Measurements from ENCODE around the gene TSPAN9.

TSPAN9 gene

GRCh38 chr12:3281588-3282383 lies 204.6 kb downstream of the TSPAN9 start:
- DNase-seq = no peak

GRCh38 chr12:3282384-3282670 lies 205.1 kb downstream of the TSPAN9 start:
- DNase-seq = no peak

- DNase-seq = no peak
Measured at GRCh38 chr12:3283137-3283680, 206.0 kb downstream of the TSPAN9 start.

GRCh38 chr12:3284405-3284804 lies 207.2 kb downstream of the TSPAN9 start:
- DNase-seq = no peak

GRCh38 chr12:3285570-3285969 lies 208.4 kb downstream of the TSPAN9 start:
- DNase-seq = no peak

DNA sequence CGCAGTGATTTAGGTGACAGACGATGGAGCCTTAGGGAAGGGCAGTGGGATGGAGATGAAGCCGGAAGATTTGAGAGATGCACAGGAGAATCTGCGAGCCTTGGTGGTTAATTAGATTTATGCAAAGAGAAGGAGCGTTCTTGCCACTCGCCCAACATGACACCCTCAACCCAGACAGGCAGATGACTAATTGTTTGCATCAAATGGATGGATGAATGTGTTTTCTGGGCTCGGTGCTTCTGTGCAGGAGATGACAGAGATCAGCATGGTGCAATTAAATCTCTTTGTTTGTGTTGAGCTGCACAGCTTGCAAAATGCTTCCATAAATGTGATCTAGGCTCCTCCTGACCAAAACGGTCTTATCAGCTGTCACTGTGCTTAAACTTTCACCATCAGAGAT lies 211.5 kb downstream of the TSPAN9 start:
- DNase-seq = no peak

GRCh38 chr12:3289702-3290101 lies 212.5 kb downstream of the TSPAN9 start:
- no peak for DNase-seq

GRCh38 chr12:3291939-3292338 lies 214.8 kb downstream of the TSPAN9 start:
- DNase-seq = no peak

- no peak for DNase-seq
Measured at GRCh38 chr12:3292677-3293412, 215.7 kb downstream of the TSPAN9 start.

DNA sequence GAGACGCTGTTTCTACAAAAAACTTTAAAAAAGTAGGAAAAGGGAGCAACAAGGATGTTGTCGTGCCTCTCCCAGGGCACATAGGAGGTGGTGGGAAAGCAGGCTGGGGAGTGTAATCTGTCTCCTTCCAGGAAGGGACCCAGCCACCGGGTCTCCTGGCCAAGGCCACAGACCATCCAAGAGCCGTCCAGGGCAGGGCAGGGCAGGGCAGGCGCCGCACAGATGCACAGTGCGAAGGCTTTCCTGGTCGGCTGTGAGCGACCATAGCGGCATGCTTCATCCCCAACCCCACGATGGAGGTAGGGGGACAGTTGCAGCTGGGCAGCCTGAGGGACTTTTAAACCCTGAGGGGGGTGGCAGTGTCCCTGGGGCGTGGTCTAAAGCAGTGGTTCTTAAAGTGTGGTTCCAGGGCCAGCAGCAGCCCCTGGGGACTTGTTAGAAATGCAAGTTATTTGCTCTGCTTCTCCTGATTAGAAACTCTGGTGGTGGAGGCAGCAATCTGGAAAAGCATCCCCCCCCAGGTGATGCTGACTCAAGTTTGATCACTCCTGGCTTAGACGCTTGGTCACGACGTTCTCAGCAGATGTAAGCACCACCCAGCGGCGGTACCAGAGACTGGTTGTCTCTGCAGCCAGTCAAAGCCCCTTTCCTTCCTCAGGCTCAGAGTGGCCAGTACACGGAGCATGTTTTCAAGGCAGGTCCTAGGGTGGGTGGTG lies 216.4 kb downstream of the TSPAN9 start:
- DNase-seq = no peak

GRCh38 chr12:3294481-3294911 lies 217.3 kb downstream of the TSPAN9 start:
- no peak for DNase-seq

GRCh38 chr12:3295225-3295624 lies 218.0 kb downstream of the TSPAN9 start:
- DNase-seq = no peak

DNA sequence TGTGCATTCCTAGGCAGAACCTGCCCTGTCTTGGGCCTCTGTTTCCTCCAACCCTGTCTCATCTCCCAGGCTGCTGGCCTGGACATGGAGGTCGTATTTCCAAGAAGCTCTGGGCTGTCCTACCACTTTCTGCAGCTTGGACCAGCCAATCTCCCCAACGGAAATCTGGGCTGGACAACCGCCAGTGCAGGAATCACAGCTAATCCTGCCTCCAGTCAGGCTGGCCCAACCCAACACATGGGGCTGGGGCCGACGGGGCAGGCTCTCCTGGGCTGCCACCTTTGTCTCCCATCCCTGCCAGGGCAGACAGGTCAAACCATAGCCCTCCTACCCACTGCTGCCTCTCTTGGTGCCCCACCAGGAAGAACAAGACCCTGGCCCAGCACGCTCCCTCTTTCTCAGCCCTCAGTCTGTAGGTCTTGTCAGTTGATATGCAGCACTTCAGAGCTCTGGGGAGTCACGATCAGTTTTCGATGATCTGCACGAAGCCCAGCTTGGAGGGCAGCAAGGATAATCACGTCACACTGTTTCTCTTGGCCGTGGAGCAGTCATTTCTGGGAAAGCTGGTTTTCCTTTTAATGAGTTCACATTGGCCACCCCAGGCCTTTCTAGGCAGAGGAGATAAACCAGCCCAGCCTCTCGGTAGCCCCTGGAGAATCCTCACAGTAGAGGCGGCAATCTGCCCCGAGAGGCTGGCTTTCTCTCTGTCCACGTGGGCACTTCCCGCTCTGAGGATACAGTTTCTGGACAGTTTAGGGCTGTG lies 218.6 kb downstream of the TSPAN9 start:
- peak; percentile 81 for DNase-seq

DNA sequence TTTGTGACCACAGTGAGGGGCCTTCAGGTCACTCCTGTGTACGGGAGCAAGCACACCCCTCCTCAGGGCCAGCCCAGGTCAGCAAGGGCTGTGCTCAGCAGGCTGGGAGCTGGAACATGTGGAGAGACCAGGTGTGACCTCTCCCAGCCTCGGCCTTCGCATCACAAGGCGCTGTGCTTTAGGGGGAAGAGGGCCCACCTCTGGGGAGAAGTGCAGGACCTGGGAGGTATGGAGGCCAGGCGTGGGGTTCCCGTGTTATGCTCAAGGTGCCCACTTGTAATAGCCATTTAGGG lies 219.2 kb downstream of the TSPAN9 start:
- DNase-seq = no peak

- no peak for DNase-seq
Measured at GRCh38 chr12:3298603-3299002, 221.4 kb downstream of the TSPAN9 start.

- DNase-seq = peak; percentile 90
Measured at GRCh38 chr12:3299929-3300832, 223.0 kb downstream of the TSPAN9 start.

DNA sequence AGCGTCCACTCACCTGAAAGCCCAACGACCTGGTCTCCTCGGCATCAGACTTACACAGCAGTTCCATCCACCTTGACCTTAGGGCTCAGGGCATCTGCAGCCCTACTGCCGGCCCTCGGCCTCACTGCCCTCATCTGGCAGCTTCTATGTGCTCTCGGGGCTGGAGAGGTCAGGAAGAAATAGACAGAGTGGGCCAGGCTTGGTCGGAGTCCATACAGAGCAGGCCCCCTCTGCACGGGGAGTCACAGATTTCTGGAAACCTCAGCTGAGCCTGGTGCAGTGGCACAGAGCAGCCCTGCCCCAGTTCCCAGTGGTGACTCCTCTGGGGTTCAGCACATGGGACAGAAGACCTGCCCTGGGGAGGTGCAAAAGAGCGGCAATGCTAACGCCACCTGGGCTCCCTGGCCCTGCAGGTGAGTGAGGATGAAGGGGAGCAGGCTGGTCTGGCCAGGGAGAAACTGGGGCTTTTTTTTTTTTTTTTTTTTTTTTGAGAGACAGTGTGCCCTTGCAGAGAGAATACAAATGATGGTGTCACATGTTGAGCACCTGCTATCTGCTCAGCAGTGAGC lies 223.7 kb downstream of the TSPAN9 start:
- no peak for DNase-seq

DNA sequence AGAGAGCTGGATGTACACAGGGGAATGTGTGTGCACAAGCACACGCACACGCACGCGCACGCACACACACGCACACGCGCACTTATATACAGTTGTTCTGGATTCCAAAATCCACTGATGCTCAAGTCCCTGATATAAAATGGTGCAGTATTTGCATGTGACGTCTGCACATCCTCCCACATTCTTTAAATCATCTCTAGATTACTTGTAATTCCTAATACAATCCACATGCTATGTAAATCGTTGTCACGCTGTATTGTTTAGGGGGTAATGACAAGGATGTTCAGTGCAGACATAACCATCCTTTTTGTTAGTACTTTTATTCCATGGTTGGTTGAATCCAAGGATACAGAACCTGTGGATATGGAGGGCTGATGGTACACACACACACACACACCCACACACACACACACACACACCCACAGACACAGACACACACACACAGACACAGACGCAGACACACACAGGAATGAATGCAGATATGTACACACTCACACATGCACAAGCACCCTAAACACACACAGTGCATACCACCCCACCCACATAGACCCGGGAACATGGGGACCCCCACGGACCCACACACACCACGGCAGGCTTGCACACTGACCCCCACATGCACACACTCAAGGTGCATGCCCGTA lies 225.3 kb downstream of the TSPAN9 start:
- no peak for DNase-seq

GRCh38 chr12:3303410-3304136 lies 226.4 kb downstream of the TSPAN9 start:
- no peak for DNase-seq

- no peak for DNase-seq
Measured at GRCh38 chr12:3304436-3305165, 227.4 kb downstream of the TSPAN9 start.
